Stimulated activated CD4-positive, alpha-beta T cell treated with anti-CD3 and anti-CD28 coated beads, TNF-alpha, amount 100 ng/mL, for 4 hours (primary cell): ENCODE results near the gene TSACC.
"Not testable (repeated sequence)": the region's sequence is repeated elsewhere in the genome, so short reads cannot be mapped to it uniquely, and the experiment has no call there.

Source experiments
- DNase-seq, 3 experiments: peaks; one replicate each; pipeline ENCODE4 v3.0.0-alpha.2; 2020; ENCODE audit warnings: low read depth in 3 of 3

The TSACC gene

DNA sequence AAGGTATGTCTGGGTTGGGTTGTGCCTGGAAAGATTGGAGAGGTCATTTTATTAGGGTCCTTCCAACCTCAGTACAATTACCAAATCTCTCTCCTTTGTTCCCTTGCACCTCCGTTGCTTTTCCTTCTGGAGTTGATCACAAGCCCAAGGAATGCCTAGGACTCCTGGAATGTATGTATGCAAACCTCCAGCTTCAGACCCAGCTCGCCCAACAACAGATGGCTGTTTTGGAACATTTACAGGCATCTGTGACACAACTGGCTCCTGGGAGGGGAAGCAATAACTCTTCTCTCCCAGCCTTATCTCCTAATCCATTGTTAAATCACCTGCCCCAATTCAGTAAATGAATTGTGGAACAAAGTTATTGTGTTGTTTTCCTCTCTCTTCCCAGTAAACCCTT, 8.3 kb downstream of the TSACC start:
- no peak for DNase-seq

DNA sequence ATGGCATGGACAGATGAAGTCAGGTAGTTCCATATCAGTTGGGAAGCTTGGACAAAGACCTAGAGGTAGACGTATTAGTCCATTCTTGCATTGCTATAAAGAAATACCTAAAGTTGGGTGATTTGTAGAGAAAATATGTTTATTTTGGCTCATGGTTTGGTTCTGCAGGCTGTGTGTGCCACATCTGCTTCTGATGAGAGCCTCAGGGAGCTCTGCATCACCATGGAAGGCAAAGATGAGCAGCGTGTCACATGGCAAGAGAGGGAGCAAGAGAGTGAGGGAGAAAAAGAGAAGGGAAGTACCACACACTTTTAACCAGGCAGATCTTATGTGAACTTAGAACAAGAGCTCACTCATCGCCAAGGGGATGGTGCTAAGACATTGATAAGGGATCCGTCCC, 9.0 kb downstream of the TSACC start:
- no peak for DNase-seq

- not testable (repeated sequence) for DNase-seq
These were observed 14.2 kb downstream of the TSACC start for GRCh38 chr1:156352481-156352880.

DNA sequence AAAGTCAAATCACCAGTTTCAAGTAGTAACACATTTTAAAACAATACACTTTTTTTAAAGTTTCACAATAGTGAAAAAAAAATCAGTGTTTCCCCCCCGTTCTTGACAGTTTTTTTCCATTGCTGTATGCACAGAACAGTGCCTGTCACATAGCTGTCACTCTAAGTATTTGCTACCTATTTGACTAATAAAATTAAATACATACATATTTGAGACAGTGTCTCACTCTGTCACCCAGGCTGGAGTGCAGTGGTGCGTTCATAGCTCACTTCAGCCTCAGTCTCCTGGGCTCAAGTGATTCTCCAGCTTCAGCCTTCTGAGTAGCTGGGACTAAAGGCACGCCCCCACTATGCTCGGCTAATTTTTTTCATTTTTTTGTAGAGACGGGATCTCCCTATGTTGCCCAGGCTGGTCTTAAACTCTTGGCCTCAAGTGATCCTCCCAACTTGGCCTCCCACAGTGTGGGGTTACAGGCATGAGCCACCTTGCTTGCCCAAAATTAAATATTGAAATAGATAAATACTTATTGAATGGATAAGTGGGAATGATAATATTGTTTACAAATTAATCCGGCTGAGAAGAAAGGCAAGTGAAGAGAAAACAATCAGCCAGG, 18.0 kb downstream of the TSACC start:
- DNase-seq, result no peak

DNA sequence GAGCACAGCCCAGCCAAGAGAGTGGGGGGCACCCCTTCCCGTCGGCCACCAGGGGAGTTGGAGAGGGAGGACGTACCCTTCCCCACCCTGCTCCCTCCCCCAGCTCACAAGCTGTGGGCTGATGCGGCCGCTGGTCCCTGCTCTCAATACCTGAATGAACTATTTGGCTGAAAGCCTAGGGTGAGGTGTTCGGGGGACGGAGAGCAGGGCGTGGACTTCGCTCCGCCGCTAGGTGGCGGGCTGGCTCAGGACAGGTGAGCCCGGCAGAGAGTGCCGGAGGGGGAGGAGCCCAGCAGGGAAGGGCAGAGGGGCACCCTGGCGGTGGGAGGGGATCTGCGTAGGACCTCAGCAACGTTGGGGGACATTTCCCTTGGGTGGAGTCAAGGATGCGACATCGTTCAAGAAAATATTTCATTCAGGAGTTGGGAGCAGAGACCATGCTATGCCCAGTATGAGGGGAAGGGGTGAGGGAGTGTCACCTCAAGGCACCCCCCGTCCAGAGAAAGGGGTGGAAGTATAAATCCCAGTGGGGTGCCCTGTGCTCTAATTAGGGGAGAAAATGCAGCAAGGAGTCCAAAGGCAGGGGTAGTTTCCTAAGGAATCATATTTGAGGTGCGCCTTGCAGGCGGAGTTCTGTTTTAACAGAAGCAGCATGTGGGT, 18.7 kb downstream of the TSACC start:
- peak; percentile 23 to 46 (median 43) for DNase-seq

- DNase-seq, result no peak
These were observed 19.7 kb downstream of the TSACC start for GRCh38 chr1:156357977-156358376.

- DNase-seq, result no peak
These were observed 20.3 kb downstream of the TSACC start for GRCh38 chr1:156358641-156359040.

DNA sequence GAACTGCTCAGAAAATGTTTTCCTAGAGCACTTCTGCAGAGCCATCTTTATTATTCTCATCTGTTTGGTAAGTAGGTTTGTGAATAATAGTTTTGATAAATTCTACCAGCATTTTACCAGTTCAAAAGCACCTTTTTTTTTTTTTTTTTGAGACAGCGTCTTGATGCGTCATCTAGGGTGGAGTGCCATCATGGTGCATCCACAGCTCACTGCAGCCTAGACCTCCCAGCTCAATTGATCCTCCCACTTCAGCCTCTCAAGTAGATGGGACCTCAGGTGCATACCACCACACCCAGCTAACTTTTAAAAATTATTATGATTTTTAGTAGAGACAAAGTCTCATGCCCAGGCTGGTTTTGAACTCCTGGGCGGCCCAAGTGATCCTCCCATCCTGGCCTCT, 20.9 kb downstream of the TSACC start:
- no peak for DNase-seq

GRCh38 chr1:156359973-156360372, 21.6 kb downstream of the TSACC start:
- DNase-seq, result no peak

- no peak for DNase-seq
These were observed 22.2 kb downstream of the TSACC start for GRCh38 chr1:156360534-156360933.

DNA sequence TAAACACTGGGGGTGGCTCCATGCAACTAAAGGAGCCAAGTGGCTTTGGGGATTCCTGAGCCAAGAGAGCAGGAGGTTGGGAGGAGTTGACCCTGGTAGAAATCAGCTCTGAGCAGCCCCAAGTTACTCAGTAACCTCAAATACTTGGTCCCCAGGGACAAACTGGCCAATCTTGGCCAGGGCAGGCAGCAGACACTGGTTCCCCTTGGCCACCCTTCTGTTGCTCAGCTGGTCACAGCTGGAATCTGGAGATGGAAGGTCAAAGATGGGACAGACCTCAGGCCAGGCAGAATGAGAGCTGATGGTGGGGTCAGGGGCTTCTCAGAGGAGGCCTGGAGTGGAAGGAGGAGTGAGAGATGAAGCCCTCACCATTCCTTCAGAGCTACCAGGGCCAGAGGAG, 27.4 kb downstream of the TSACC start:
- no peak for DNase-seq

DNA sequence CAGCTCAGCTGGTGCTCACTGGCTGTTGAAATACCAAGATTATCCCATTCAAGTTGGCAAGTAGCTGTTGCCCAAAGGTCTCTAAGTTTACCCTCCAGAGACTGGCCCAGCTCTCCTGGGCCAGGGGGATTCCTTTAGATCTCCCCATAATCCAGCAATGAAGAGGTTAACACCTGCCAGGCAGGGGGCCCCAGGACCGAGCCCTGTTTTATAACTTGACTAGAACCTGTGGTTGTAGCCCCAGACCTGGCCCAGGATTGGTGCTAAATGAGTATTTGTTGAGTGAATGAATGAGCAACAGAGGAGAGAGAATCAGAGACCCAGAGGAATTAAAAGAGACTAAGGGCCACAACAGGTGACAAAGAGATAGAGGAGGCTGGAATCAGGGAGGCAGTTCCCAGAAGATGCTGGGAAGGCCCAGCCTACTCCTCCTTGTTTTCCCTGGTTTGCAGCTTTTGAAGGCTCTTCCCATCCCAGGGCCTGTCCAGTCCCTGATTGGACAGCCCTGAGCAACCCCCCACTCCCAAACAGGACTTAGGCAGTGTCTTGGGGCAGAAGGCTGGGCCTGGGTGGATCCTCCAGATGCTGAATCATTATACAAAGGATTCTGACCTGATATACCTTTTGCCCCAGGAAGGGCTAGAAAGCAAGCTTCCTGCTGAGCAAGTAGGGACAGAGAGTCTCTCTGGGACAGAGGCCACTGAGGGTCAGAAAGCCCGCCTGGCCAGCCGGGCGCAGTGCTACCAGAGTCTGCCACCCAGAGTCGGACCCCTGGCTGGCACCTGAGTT, 28.2 kb downstream of the TSACC start:
- no peak for DNase-seq

GRCh38 chr1:156367383-156368156, 29.2 kb downstream of the TSACC start:
- no peak for DNase-seq

DNA sequence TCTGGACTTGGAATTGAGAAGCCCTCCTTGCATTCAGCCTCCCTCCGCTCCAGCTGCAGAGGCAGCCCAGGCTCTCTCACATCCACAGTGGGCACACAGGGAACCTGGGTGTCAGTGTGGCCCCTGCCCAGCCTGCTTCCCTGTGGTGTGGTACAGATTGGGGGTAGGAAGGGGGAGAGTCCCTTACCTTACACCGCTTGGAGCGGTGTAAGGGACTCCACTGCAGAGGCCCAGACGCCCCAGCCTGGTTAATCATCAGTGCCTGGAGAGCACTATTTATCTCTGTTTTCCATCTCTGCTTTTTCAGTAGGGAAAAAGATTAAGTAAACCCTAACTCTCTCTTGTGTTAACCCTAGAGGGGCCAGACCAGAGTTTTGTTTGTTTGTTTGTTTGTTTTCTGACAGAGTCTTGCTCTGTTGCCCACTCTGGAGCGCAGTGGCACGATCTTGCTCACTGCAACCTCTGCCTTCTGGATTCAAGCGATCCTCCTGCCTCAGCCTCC, 29.9 kb downstream of the TSACC start:
- DNase-seq, result no peak

DNA sequence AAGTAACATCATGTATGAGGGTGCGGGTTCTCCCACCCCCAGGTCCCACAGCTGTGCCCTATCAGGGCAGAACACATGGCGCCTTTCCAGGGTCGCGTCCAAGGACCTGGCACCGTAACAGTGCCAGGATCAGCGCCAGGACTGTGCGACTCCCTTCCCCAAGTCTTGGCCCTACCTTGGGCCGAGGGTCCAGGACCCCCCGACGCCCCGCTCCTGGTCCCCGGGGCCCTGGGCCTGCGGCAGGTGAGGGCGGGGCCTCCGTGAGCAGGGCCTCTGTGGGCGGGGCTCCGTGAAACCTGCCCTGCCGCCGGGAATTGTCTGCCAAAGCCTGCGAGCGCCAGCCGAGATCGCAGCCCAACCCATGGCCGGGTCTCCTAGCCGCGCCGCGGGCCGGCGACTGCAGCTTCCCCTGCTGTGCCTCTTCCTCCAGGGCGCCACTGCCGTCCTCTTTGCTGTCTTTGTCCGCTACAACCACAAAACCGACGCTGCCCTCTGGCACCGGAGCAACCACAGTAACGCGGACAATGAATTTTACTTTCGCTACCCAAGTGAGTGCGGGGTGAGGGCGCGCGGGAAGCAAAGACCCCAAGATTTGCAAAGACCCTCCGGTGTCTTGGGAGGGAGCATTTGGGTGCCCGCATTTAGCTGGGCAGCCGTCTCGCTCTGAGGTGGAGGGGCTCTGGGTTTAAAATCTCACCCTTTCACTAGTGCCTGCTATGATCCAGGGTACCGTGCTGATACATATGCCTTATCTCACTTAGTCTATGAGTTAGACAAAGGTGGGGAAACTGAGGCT, 30.8 kb downstream of the TSACC start, which contains the start of gene RHBG:
RHBG (plus strand) TSS at position 323 of the 796 bp plus-strand sequence; CDS start at position 362, 39 bp downstream.
- no peak for DNase-seq

DNA sequence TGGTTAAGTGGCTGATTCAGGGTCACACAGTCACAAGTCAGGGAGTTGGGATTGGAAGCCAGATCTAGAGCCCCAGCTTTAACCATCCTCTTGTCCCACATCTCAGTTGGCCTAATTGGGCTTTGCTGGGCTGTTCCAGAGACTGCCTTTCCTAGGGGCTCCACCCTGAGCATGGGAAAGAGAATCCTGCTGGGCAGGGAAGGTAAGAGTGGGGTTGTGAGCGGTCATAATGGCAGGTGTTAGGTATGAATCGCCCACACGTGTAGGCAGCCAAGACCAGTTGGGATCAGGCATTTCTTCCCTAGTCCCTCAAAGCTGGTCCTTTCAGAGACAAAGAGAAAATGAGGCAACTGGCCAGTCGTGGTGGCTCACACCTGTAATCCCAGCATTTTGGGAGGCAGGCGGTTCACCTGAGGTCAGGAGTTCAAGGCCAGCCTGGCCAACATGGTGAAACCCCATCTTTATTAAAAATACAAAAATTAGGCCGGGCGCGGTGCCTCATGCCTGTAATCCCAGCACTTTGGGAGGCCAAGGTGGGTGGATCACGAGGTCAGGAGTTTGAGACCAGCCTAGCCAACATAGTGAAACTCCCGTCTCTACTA, 31.5 kb downstream of the TSACC start:
- not testable (repeated sequence) for DNase-seq

DNA sequence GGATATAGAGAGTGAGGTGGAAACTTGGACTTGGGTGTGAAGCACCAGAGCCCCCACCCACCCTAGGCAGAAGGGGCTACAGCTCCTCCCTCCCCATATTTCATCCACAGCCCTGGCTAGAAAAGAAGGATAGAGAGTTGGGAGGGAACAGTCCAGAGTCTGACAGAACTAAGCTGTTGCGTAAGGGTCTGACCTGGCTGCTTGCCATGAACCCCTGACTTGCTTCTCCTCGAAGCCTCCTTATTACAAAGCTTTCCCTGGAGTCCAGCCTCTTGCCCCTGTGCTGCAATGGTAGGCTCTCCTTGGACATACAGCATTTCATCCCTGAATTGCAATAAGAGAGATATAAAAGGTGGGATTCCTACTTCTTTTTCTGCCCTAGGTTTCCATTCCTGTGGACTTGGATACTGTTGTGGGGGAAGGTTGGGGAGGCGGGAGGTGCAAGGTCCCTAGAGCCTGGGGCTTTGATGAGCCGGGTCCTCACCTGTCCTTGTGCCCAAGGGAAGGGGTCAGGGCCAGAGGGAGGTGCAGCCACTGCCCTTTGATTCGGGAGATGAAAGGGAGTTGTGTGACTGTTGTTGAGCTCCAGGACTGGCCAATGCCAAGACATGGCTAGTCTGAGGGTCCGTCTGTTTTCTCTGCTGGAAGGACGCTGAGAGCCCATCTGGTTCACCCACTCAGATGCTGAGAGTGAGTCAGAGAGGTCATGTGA, 33.4 kb downstream of the TSACC start:
- DNase-seq, result no peak

DNA sequence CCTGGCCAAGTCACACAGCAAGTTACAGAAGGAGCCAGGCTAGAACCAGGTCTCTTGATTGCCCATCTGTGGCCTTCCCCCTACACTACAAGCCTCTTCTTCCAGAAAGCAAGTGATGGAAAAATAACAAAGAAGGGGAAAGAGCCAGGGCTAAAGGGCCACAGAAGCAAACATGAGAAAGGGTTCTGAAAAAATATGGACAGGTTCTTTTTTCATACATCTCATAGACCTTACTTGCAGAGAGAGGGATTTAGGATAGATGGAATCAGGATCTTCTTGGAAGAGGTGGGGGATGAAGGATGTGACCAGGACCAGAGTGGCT, 33.9 kb downstream of the TSACC start:
- DNase-seq, result no peak

DNA sequence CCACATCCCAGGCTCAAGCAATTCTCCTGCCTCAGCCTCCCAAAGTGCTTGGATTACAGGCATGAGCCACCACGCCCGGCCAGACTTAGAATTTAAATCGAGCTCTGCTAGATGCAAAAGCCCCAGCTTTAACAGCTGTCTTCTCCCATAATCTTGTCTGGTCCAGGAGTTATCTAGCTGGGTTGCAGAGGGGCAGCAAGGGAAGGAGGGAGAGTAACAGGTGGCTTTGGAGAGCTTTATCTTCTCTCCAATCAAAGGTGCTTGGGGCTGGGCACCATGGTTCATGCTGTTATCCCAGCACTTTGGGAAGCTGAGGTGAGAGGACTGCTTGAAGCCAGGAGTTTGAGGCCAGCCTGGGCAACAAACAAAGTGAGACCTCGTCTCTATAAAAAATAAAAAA, 34.5 kb downstream of the TSACC start:
- no peak for DNase-seq

DNA sequence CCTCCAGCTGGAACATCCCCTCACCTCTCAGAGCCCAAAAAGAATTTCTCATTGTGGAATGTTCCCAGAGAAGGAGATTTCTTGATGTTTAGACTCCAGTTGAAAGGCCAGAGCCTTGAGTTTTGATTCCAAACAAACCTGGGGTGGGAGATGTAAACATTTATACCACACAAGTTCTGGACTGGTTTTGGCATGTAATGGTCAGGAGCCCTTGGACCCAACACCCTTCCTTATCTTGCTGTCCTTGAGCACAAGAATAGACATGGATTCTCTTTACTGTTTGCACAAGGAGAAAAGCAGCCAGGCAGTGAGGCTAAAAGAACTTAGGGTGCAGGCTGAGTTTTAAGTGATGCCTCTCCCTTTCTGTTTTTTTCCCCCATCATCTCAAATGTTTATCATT, 35.2 kb downstream of the TSACC start:
- no peak for DNase-seq
